NCI-H524 treated with DMSO at 0.1 percent for 48 hours (cell line): ENCODE measurements around the gene TRIO.

Experiments
- DNase-seq: peaks from one replicate; lab custom pipeline; 2025; lab: John Stamatoyannopoulos, UW

TRIO gene

GRCh38 chr5:14457476-14457875, 314.3 kb downstream of the TRIO start:
- DNase-seq, result no peak

- DNase-seq, result no peak
Measured at GRCh38 chr5:14458414-14458813, 315.3 kb downstream of the TRIO start.

GRCh38 chr5:14460844-14461398, 317.8 kb downstream of the TRIO start:
- DNase-seq, result no peak

- DNase-seq, result no peak
Measured at GRCh38 chr5:14462681-14463080, 319.5 kb downstream of the TRIO start.

GRCh38 chr5:14463629-14464028, 320.5 kb downstream of the TRIO start:
- no peak for DNase-seq

GRCh38 chr5:14464096-14464495, 321.0 kb downstream of the TRIO start:
- DNase-seq, result no peak

- no peak for DNase-seq
Measured at GRCh38 chr5:14464671-14465070, 321.5 kb downstream of the TRIO start.

- DNase-seq, result no peak
Measured at GRCh38 chr5:14465116-14465515, 322.0 kb downstream of the TRIO start.

- no peak for DNase-seq
Measured at GRCh38 chr5:14465776-14466175, 322.6 kb downstream of the TRIO start.

- no peak for DNase-seq
Measured at GRCh38 chr5:14467251-14467650, 324.1 kb downstream of the TRIO start.

GRCh38 chr5:14467886-14468285, 324.7 kb downstream of the TRIO start:
- no peak for DNase-seq

GRCh38 chr5:14469551-14470377, 326.6 kb downstream of the TRIO start:
- no peak for DNase-seq

- no peak for DNase-seq
Measured at GRCh38 chr5:14471507-14471906, 328.4 kb downstream of the TRIO start.

- DNase-seq, result no peak
Measured at GRCh38 chr5:14472986-14473567, 329.9 kb downstream of the TRIO start.

GRCh38 chr5:14475045-14475444, 331.9 kb downstream of the TRIO start:
- DNase-seq, result no peak

- DNase-seq, result no peak
Measured at GRCh38 chr5:14476786-14477435, 333.8 kb downstream of the TRIO start.

- no peak for DNase-seq
Measured at GRCh38 chr5:14479143-14479696, 336.1 kb downstream of the TRIO start.

GRCh38 chr5:14481349-14481748, 338.2 kb downstream of the TRIO start:
- no peak for DNase-seq

- DNase-seq, result no peak
Measured at GRCh38 chr5:14482085-14482484, 338.9 kb downstream of the TRIO start.

- DNase-seq, result no peak
Measured at GRCh38 chr5:14483504-14484157, 340.5 kb downstream of the TRIO start.

- DNase-seq, result no peak
Measured at GRCh38 chr5:14486486-14486885, 343.3 kb downstream of the TRIO start.
